ENCODE measurements around the gene BRME1.

DNA sequence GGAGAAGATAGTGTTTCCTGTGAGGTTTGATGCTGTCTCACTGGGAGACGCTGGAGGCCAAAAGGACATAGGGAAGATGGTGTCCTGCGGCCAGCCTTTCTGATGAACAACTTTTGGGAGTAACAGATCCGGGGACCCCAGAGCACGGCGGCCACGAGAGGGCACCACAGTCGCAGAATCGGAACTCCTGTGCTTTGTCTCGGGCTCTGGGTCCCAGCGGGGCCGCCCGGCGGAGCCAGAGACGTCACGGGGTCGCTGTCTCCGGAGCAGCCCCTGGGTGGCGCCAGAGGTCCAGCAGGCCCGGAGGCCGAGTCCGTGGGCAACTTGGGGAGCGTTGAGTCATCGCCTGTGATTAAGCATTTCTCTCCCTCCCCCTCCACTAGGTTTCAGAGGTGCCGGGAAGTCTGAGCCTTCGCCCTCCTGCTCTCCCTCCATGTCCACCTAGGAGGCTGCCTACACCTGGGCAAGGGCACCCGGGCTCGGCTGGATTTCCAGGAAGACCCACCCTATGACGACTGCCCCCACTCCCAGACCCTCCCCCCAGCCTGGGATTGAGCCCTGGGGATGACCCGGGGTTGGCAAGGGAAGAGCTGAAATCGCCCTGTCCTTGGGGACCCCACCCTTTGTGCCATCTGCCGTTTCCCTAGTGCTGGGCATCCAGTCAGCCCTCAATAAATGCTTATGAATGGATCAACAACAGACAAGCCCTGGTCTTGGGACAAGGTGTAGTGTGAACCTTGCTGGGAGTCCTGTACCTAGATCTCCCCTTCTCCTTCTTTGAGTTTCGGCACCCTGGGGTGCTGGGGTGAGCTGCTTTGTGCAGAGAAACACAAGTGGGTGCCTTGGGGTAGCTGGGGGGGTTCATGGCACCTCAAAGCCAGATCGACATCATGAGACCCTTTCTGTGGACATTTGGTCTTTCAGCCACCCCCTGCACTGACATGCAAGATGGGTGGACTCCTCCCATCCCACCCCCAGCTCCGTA is 25.6 kb downstream of the BRME1 start:
- TF ChIP-seq EP300 (IDR thresholded peaks at IDR 0.05) (peak in 1 of 4 donors; percentile 67), POLR2A (IDR thresholded peaks at IDR 0.05) (no peak)

All from upper lobe of left lung (tissue), 4 donors.